OCI-LY7 (cell line): Measurements from ENCODE around the gene DIAPH2. TPM values are rescaled to one million over a fixed set of nuclear protein-coding genes. Genes with fewer than 3 reads are reported as not detected.

ENCODE experiments used
- BruUV-seq: library from RNA; stranded (reverse); fragments of 400-500 nt; replicated peaks from 2 replicates; lab custom pipeline; 2021; lab: Mats Ljungman, UMichigan
- CTCF ChIA-PET: fragments of 300-600 bp; sonication (Branson Sonifier 250); formaldehyde crosslinking; loops from one replicate; lab custom pipeline; 2022; ENCODE audit warnings: antibody characterized with exemption; ENCODE audit not compliant: unreplicated experiment; lab: Charles Lee
- POLR2A ChIA-PET: fragments of 300-600 bp; sonication (Branson Sonifier 250); formaldehyde crosslinking; loops from one replicate; lab custom pipeline; 2022; ENCODE audit warnings: antibody characterized with exemption; lab: Charles Lee
- DNase-seq: peaks from one replicate; pipeline ENCODE4 v3.0.0-alpha.2; 2015; ENCODE audit warnings: low spot score
- H2AFZ ChIP-seq: fragments of 200-600 bp; sonication (generic), shearing (Covaris generic); 2 replicates; pipeline ENCODE4 v1.6.1; 2014; ENCODE audit warnings: mild to moderate bottlenecking, antibody characterized with exemption, low read length, moderate library complexity
- H3K27ac ChIP-seq: fragments of 200-600 bp; sonication (generic); 2 replicates; pipeline ENCODE4 v1.5.1; 2014; ENCODE audit warnings: mixed run types, low read depth, mild to moderate bottlenecking, moderate library complexity, low read length, inconsistent platforms; ENCODE audit not compliant: poor library complexity, severe bottlenecking
- H3K36me3 ChIP-seq: fragments of 200-600 bp; sonication (generic); 2 replicates; pipeline ENCODE4 v1.6.1; 2014; ENCODE audit warnings: mild to moderate bottlenecking, antibody characterized with exemption, low read length, moderate library complexity, mixed read lengths; ENCODE audit not compliant: insufficient read depth
- H3K4me1 ChIP-seq: fragments of 200-600 bp; sonication (generic); 2 replicates; pipeline ENCODE4 v1.5.1; 2014; ENCODE audit warnings: mild to moderate bottlenecking, low read length; ENCODE audit not compliant: insufficient read depth, poor library complexity, severe bottlenecking
- H3K4me2 ChIP-seq: fragments of 200-600 bp; sonication (generic); 2 replicates; pipeline ENCODE4 v1.6.1; 2014; ENCODE audit warnings: mild to moderate bottlenecking, low read length
- H3K4me3 ChIP-seq: fragments of 200-600 bp; sonication (generic); 2 replicates; pipeline ENCODE4 v1.5.1; 2014; ENCODE audit warnings: mild to moderate bottlenecking, low read depth, low read length; ENCODE audit not compliant: poor library complexity, severe bottlenecking
- H3K79me2 ChIP-seq: fragments of 200-600 bp; sonication (generic); 2 replicates; pipeline ENCODE4 v1.6.1; 2016; ENCODE audit warnings: low read depth, mild to moderate bottlenecking, low read length, moderate library complexity, mixed read lengths; ENCODE audit not compliant: insufficient read depth
- H3K9me2 ChIP-seq: fragments of 200-600 bp; sonication (generic); 2 replicates; pipeline ENCODE4 v1.6.1; 2016; ENCODE audit warnings: mild to moderate bottlenecking, low read length, mixed read lengths; ENCODE audit not compliant: insufficient read depth
- H3K9me3 ChIP-seq: fragments of 200-600 bp; sonication (generic); 2 replicates; pipeline ENCODE4 v1.6.1; 2014; ENCODE audit warnings: mild to moderate bottlenecking, mixed run types, low read length, mixed read lengths
- H4K20me1 ChIP-seq: fragments of 200-600 bp; sonication (generic); 2 replicates; pipeline ENCODE4 v1.6.1; 2014; ENCODE audit warnings: mild to moderate bottlenecking, antibody characterized with exemption, low read length, moderate library complexity, mixed read lengths; ENCODE audit not compliant: insufficient read depth
- EZH2phosphoT487 ChIP-seq: fragments of 200-600 bp; sonication (generic); IDR thresholded peaks from 2 replicates; pipeline ENCODE4 v1.6.1; 2018; ENCODE audit warnings: low read depth, borderline replicate concordance, mild to moderate bottlenecking, mixed run types, antibody characterized with exemption, low read length, moderate library complexity, mixed read lengths
- intact Hi-C: fragments of 100-400 bp; cut with micrococcal nuclease; formaldehyde crosslinking; loops from one replicate; pipeline ENCODE4 v1.10.0; 2022; ENCODE audit not compliant: unreplicated experiment
- total RNA-seq, 2 experiments: library from RNA; depleted of rRNA in 1 of 2; stranded (reverse); fragments of >200 nt in 1 of 2; shearing (Covaris generic) in 1 of 2; gene quantifications; 2 replicates each; pipeline ENCODE4 v1.2.3, GENCODE V29; 2014 to 2022
- TF ChIP-seq, protein P1 (sequence below): fragments of 200-600 bp; sonication (generic); conservative IDR thresholded peaks from 2 replicates; pipeline ENCODE4 v1.5.1; 2014; ENCODE audit warnings: mild to moderate bottlenecking, antibody characterized with exemption, low read length, moderate library complexity, mixed read lengths

The DIAPH2 gene
- total RNA-seq, 2 experiments from 2014 or later: 21.3 to 21.5 TPM

DNA sequence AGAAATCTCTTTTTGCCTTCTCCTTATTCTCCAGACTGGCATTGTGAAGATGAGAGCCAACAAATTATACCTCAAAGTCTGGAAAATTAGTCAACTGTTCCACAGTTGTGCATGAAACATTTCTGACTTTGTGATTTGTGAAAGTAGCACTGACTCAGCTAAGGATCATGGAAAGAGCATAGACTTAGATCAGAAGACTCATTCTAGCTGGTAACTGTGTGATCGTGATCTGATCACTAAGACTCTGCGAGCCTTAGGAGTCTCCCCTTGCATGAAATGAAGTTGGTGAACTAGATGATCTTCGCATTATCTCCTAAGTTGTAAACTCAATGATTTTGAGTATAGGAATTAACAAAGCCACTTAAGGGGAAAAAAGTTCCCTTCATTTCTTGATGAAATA is 867.2 kb downstream of the DIAPH2 start:
- intact Hi-C loops: no loop called here
- Histone ChIP-seq H4K20me1 (no peaks in the 10 kb centered on the region), H3K9me3 (no peaks in the 10 kb centered on the region), H3K9me2 (no peaks in the 10 kb centered on the region), H3K4me1 (no peaks in the 10 kb centered on the region), H3K4me2 (no peak overlapping the region), H3K4me3 (no peak overlapping the region), H3K79me2 (no peaks in the 10 kb centered on the region), H3K27ac (no peak overlapping the region), H3K36me3 (no peaks in the 10 kb centered on the region), H2AFZ (no peak overlapping the region)
- TF ChIP-seq EZH2phosphoT487: no peak
- TF ChIP-seq, protein P1, sequence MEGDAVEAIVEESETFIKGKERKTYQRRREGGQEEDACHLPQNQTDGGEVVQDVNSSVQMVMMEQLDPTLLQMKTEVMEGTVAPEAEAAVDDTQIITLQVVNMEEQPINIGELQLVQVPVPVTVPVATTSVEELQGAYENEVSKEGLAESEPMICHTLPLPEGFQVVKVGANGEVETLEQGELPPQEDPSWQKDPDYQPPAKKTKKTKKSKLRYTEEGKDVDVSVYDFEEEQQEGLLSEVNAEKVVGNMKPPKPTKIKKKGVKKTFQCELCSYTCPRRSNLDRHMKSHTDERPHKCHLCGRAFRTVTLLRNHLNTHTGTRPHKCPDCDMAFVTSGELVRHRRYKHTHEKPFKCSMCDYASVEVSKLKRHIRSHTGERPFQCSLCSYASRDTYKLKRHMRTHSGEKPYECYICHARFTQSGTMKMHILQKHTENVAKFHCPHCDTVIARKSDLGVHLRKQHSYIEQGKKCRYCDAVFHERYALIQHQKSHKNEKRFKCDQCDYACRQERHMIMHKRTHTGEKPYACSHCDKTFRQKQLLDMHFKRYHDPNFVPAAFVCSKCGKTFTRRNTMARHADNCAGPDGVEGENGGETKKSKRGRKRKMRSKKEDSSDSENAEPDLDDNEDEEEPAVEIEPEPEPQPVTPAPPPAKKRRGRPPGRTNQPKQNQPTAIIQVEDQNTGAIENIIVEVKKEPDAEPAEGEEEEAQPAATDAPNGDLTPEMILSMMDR: no peak
- DNase-seq: no peak
- ChIA-PET POLR2A (interaction anchor here (0.6 kb wide), 1 partner anchor 42 kb away, joined by 3 read pairs; no protein-coding TSS in a partner anchor), CTCF (no interaction called here)
- no TSS peak for BruUV-seq

DNA sequence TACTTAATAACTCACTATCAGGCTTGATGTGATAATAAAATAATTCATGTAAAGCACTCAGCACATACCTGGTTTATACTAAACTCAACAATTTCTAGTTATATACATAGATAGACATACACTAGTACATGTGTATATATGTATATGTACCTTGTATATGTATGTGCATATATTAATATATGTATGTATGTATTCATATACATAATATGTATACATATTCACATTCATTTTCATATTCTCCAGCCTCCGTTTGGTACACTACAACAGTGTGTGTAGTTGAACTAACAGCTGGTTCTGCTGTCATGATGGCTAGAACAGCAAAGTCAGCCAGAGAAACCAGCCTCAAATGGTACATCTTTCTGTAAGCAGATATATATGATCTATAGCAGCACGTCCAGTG is 869.2 kb downstream of the DIAPH2 start:
- DNase-seq: no peak
- no peaks in the 10 kb centered on the region for H3K9me3 ChIP-seq
- CTCF ChIA-PET: no interaction called here
- POLR2A ChIA-PET: no interaction called here
- no peak overlapping the region for H3K27ac ChIP-seq
- BruUV-seq: no TSS peak
- H3K4me2 ChIP-seq: no peak overlapping the region
- no peaks in the 10 kb centered on the region for H3K79me2 ChIP-seq
- H3K4me3 ChIP-seq: no peak overlapping the region
- no peaks in the 10 kb centered on the region for H3K9me2 ChIP-seq
- H4K20me1 ChIP-seq: no peaks in the 10 kb centered on the region
- H3K4me1 ChIP-seq: no peaks in the 10 kb centered on the region
- no peak overlapping the region for H2AFZ ChIP-seq
- intact Hi-C loops: no loop called here
- TF ChIP-seq EZH2phosphoT487: no peak
- TF ChIP-seq, protein P1: no peak
- H3K36me3 ChIP-seq: no peaks in the 10 kb centered on the region

DNA sequence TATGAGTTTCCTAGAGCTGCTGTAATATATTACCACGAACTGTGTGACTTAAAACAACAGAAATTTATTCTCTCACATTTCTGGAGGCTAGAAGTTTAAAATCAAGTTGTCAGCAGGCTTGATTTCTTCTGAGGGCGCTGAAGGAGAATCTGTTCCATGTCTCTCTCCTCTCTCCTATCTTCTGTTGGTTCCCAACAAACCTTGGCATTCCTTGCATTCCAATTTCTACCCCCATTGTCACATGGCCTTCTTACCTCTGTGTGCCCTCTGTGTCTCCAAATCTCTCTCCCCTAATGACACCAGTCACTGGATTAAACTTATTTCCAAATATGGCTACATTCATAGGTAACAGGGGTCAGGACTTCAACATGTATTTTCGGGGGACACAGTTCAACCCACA is 871.7 kb downstream of the DIAPH2 start:
- Histone ChIP-seq H3K4me1 (no peaks in the 10 kb centered on the region), H3K79me2 (no peaks in the 10 kb centered on the region), H3K4me2 (no peak overlapping the region), H3K9me2 (no peaks in the 10 kb centered on the region), H3K4me3 (no peak overlapping the region), H4K20me1 (no peaks in the 10 kb centered on the region), H3K27ac (no peak overlapping the region), H3K36me3 (no peaks in the 10 kb centered on the region), H3K9me3 (no peaks in the 10 kb centered on the region), H2AFZ (no peak overlapping the region)
- DNase-seq: no peak
- no TSS peak for BruUV-seq
- no peak for TF ChIP-seq EZH2phosphoT487
- TF ChIP-seq, protein P1: no peak
- ChIA-PET POLR2A (no interaction called here), CTCF (no interaction called here)
- intact Hi-C loops: no loop called here
